Suppressor macrophage treated with lipopolysaccharide for 4 hours (primary cell): ENCODE data around the gene FMO2.
"Not testable (repeated sequence)": the region's sequence is repeated elsewhere in the genome, so short reads cannot be mapped to it uniquely, and the experiment has no call there.

Experiments used
- DNase-seq: peaks from one replicate; pipeline ENCODE4 v3.0.0-alpha.2; 2020

FMO2 gene

DNA sequence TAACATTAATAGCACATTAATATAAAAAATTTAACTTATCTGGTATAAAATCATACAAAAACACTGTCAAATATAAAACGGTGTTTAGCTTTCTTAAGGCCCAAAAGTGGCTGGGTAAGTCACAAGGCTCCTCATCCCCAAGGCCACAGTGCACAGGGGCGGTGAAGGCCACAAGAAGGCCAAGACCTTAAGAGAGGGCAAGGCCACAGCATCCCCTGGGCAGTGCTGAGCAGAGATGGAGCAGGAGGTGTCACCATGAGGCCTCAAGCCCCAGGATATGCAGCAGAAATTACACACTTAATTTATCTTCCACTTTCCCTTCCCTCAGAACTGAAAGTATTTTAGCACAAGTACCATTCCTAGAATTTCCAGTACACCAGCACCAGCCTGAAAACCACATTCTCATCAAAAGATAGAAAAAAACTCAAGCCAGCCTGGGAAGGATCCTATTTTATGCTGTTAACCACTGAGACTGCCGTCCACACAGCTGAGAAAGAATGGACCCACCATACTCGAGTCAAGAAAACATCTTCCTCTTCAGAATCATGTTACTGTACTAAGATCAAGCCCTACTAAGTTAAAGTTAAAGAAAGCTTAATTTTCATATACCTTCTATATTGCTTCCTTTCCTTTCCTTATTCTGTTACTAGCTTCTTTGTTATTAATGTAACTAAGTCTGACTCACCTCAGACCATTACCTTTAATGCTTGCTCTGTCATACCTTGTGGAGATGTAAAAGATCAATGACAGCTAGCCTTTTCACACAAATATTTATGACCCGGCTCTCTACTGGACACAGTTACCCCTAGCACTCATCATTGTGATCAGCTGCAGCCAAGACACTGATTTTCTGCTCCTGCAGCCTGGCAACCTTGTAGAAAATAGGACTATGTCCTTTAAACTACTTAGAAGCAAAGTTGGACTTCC, 36.8 kb downstream of the FMO2 start:
- DNase-seq = no peak

GRCh38 chr1:171222936-171223335, 37.8 kb downstream of the FMO2 start:
- DNase-seq = no peak

DNA sequence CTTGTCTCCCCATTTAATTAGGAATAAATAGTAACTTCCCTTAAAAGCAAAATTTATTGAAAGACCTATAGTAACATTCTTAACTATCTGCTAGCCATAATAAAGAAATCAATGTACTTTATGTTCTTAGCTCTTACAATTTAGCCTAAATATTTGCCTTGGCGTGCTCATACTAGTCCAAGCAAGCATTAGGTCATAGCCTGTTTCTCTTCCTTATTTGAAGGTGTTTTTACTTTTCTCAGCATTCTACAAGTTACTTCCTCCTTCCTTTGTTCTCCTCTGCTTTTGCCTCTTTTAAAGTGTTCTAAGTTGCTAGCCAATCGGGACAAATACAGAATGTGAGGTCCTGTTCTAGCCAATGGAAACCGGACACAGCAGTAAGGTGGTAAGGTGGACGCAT, 39.2 kb downstream of the FMO2 start:
- DNase-seq = peak; percentile 48

GRCh38 chr1:171226747-171227370, 41.8 kb downstream of the FMO2 start:
- peak; percentile 68 for DNase-seq

DNA sequence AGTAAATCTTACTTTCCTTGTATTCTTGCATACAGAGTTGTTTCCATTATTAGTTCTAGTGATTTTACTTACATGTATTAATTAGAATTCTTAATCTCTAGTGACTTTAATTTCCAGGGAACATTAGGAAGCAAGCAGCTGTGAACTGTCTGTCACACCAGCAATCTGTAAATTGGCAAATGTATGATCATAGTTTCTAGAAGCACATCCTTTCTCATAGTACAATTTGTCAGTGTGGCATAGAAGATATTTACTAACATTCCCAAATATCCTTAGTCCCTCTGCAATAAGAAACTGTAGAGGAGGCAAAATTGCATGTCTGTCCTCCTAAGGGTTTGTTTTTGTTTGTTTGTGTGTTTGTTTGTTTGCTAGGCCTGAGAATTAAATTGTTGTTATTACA, 46.2 kb downstream of the FMO2 start:
- no peak for DNase-seq

- no peak for DNase-seq
Observed at GRCh38 chr1:171233183-171233582, 48.1 kb downstream of the FMO2 start.

DNA sequence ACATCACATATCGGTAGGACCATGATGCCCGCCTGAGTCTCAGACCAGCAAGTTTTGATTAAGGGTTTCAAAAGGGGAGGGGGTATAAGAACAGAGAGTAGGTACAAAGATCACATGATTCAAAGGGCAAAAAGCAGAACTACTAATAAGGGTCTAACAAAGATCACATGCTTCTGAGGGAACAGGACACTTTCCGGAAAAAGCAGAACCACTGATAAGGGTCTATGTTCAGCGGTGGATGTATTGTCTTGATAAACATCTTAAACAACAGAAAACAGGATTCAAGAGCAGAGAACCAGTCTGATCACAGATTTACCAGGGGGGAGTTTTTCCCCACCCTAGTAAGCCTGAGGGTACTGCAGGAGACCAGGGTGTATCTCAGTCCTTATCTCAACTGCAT, 51.1 kb downstream of the FMO2 start:
- DNase-seq = not testable (repeated sequence)

DNA sequence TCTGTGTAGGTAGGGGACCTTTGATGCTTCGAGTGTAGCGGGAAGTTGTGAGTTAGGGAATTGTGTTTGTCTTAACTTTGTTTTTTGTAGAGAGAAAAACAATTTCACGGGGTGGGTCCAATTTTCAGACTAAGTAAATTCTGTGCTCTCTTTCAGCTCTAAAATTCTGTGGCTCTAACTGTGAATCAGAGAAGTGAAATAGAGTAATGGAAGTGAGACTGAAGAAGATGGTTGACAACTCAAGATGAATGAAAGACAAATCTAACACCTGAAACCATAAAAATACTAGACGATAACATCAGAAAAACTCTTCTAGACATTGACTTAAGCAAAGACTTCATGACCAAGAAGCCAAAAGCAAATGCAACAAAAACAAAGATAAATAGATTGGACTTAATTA, 58.8 kb downstream of the FMO2 start:
- DNase-seq = no peak

DNA sequence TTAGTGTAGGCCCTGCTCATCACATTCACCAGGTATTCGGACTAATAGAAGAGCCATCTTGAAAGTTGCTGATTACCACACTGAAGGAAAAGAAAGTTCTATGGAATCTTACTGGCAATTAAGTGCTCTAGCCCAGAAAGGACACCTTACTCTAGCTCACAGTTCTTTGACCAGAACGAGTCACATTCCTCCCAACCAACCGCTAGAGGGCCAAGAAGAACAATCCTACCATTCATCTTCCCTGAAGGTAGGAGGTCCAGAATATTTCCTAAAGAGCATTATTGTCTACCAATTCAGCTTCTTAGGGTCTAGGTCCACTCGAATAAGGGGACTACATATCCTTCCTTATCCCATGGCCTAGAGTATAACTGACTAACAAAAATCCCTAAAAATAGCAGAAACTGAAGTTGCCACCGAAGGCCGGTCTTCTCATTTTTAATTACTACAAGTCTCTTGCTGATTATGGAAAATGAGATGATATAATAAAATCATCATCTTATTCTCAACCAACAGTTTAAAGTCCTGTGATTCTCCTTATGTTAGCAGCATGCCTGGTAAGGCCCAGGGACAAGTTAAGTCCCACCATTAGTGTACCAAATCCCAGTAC, 60.5 kb downstream of the FMO2 start:
- peak; percentile 49 for DNase-seq

DNA sequence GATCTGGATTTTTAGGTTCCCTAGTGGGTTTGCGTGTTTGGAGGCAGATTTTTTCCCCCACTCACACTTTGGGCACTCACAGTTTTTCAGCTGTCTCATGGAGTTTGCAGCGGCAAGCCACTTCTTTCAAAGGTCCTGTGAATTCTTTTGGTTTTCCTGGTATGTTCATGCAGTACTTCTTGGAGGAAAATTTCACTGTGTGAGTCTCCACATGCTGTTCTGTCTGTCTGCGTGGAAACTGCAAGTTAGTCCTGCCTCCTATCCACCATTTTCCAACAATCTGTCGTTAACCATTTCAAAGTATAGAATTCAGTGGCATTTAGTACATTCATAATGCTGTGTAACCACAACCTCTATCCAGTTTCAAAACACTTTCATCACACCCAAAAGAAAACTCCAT, 62.4 kb downstream of the FMO2 start:
- no peak for DNase-seq

GRCh38 chr1:171248302-171248701, 63.2 kb downstream of the FMO2 start, which contains the start of gene FMO1:
FMO1 (plus strand) TSS chr1:171248494; CDS start chr1:171258088, 9,594 bp downstream.
- DNase-seq = no peak

- DNase-seq = no peak
Observed at GRCh38 chr1:171248841-171249240, 63.7 kb downstream of the FMO2 start.

DNA sequence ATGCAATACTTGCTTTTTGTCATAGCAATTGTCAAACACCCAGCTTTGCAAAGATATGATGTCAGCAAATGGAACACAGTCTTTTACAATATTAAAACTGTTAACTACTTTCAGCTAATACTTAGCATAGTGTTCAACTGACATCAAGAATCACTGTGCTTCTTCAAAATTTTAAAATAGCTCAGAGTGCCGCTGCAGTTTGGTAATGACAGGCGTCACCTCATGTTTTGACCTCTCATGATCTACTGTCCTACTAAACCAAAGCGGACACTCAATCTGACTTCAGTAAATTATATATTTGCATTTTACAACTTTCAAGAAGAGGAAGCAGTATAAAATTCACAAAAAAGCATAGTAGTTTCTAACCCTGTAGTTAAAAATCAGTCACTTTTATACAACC, 65.2 kb downstream of the FMO2 start:
- DNase-seq = no peak

GRCh38 chr1:171251042-171251951, 66.2 kb downstream of the FMO2 start:
- peak; percentile 22 for DNase-seq

- no peak for DNase-seq
Observed at GRCh38 chr1:171251952-171252300, 66.8 kb downstream of the FMO2 start.

DNA sequence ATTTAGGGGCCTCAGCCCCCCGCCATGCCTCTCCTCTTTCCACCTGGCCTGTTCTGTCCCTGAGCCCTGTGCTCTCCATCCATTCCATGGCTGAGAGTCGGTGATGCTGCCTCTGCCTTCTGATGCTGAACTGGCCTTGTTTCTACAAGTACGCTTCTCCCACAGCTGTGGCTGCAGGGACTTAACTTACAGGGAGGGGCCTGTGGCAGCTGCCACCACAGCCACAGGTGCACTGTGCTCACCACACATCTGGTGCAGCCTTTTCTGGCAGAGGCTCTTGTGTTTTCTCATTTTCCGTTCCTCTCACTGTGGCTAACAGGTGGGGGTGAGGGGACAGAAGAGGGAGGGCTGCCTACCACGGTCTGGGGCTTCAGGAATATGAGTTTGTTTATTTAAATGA, 67.4 kb downstream of the FMO2 start:
- no peak for DNase-seq

DNA sequence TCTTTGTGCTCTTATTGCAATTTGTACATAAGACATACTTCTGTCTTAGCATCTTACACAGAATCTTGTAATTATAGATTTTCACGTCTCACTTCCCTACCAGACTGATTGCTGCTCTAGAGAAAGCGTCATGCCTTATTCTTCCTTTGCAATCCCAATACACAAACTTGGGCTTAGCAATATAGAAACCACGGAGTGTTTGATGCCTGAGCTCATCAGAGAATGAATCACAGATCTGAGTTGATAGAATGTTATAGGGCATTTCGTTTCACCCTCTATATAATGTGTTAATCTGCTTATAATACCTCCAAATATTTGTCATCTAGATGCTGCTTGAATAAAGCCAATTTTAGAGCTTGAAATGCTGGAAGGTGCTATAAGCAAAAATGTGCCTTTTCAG, 69.8 kb downstream of the FMO2 start:
- DNase-seq = no peak

DNA sequence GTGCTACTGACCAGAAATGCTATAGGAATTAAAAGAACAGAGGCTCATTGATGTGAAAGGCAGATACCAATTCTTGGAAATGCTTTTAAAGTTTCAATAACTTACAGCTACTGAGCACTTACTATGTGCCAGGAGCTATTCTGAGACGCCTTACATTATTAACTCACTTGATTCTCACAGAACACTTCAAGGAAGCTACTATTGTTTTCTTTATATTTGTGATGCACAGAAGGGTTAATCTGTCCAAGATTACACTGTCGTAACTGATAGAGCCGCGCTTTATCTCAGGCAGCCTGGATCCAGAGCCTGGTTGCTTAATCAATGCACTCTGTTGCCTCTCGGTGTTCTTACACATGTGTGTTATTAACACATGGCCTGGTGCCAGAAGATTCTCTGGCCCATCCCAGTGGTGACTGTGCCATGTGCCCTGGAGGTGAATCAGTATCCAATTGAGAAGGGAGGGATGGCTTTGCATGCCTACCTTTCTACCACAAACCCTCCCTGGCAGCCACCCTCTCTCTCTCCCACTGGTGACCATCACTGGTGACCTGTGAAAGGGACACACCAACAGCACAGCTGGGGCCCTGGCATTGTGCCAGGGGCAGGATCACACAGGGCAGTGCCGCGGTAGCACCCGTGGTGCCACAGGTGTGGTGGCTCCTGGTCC, 72.0 kb downstream of the FMO2 start:
- DNase-seq = no peak

GRCh38 chr1:171257607-171258076, 72.5 kb downstream of the FMO2 start:
- no peak for DNase-seq

- DNase-seq = no peak
Observed at GRCh38 chr1:171258429-171258828, 73.3 kb downstream of the FMO2 start.

GRCh38 chr1:171258943-171259342, 73.8 kb downstream of the FMO2 start:
- DNase-seq = no peak
